Panc1 (cell line): Measurements from ENCODE around the gene SLAMF1. TPM values are rescaled to one million over a fixed set of nuclear protein-coding genes. Genes with fewer than 3 reads are reported as not detected.

ENCODE experiments used
- ATAC-seq: fragments of 200-7000 bp; cut with Tn5 transposase; 2 replicates; pipeline ENCODE4 v1.9.1; 2020; ENCODE audit warnings: mild to moderate bottlenecking, moderate library complexity
- BruUV-seq: library from RNA; stranded (reverse); fragments of 400-500 nt; replicated peaks from 2 replicates; lab custom pipeline; 2021; lab: Mats Ljungman, UMichigan
- CTCF ChIA-PET: fragments of 300-600 bp; sonication (Branson Sonifier 250); formaldehyde crosslinking; loops from one replicate; lab custom pipeline; 2022; ENCODE audit warnings: antibody characterized with exemption; lab: Charles Lee
- POLR2A ChIA-PET: fragments of 300-600 bp; sonication (Branson Sonifier 250); formaldehyde crosslinking; loops from one replicate; lab custom pipeline; 2022; ENCODE audit warnings: antibody characterized with exemption; lab: Charles Lee
- DNase-seq: peaks from one replicate; pipeline ENCODE4 v3.0.0-alpha.2; 2010; ENCODE audit warnings: low read depth, low spot score
- H3K27ac ChIP-seq: 2 replicates; pipeline ENCODE4 v1.5.1; 2011; ENCODE audit warnings: mild to moderate bottlenecking, low read length, inconsistent platforms
- H3K27me3 ChIP-seq: fragments of 200-500 bp; sonication (Bioruptor generic); 2 replicates; pipeline ENCODE4 v1.6.0; 2014; ENCODE audit warnings: low read length, inconsistent platforms; ENCODE audit not compliant: control insufficient read depth, insufficient read depth
- H3K36me3 ChIP-seq: fragments of 200-500 bp; sonication (Bioruptor generic); 2 replicates; pipeline ENCODE4 v1.5.1; 2014; ENCODE audit warnings: inconsistent platforms, mild to moderate bottlenecking, low read length, moderate library complexity; ENCODE audit not compliant: control insufficient read depth, insufficient read depth
- H3K4me1 ChIP-seq: 2 replicates; pipeline ENCODE4 v1.5.1; 2011; ENCODE audit warnings: inconsistent platforms, mild to moderate bottlenecking, low read length, moderate library complexity; ENCODE audit not compliant: control insufficient read depth, insufficient read depth
- H3K4me3 ChIP-seq, 2 experiments: 2 replicates each; pipeline ENCODE4 v1.5.1; 2011 to 2012; ENCODE audit warnings: low read depth in 2 of 2, low read length in 2 of 2, mild to moderate bottlenecking in 2 of 2, inconsistent platforms in 1 of 2, moderate library complexity in 1 of 2
- H3K9me3 ChIP-seq: fragments of 200-500 bp; sonication (Bioruptor generic); 2 replicates; pipeline ENCODE4 v1.5.1; 2014; ENCODE audit warnings: low read depth, mild to moderate bottlenecking, inconsistent platforms, low read length, moderate library complexity; ENCODE audit not compliant: control insufficient read depth, insufficient read depth
- CTCF ChIP-seq: fragments of 450-650 bp; IDR thresholded peaks from 2 replicates; pipeline ENCODE4 v1.5.1; 2017; ENCODE audit warnings: mild to moderate bottlenecking
- POLR2AphosphoS5 ChIP-seq: IDR thresholded peaks from 2 replicates; pipeline ENCODE4 v1.6.1; 2012; ENCODE audit warnings: mild to moderate bottlenecking, low read depth, low read length, moderate library complexity
- REST ChIP-seq, 2 experiments: IDR thresholded peaks; 2 replicates each; pipeline ENCODE4 v1.6.1; 2011 to 2012; ENCODE audit warnings: low read depth in 2 of 2, control low read depth in 1 of 2, low read length in 1 of 2, mild to moderate bottlenecking in 1 of 2, moderate library complexity in 1 of 2; ENCODE audit not compliant: insufficient read depth in 1 of 2
- SIN3A ChIP-seq: IDR thresholded peaks from 2 replicates; pipeline ENCODE4 v1.6.1; 2012; ENCODE audit warnings: low read depth, mild to moderate bottlenecking, low read length, moderate library complexity, borderline replicate concordance; ENCODE audit not compliant: insufficient read depth
- TCF7L2 ChIP-seq: IDR thresholded peaks from 2 replicates; pipeline ENCODE4 v1.6.1; 2011; ENCODE audit warnings: mild to moderate bottlenecking, low read depth, low read length, inconsistent platforms
- in situ Hi-C: cut with HindIII; loops from 2 replicates; pipeline ENCODE4 v1.10.0; 2016; ENCODE audit warnings: low sequenced_read_pairs, low pct_unique_long_range_greater_than_20kb
- intact Hi-C: fragments of 100-400 bp; cut with micrococcal nuclease; formaldehyde crosslinking; loops from one replicate; pipeline ENCODE4 v1.10.0; 2022; ENCODE audit not compliant: unreplicated experiment
- total RNA-seq: library from RNA; stranded (reverse); gene quantifications from one replicate; pipeline ENCODE4 v1.2.1, GENCODE V29; 2021; ENCODE audit not compliant: unreplicated experiment

Gene SLAMF1
- total RNA-seq, 1 experiment from 2014 or later = not detected

- Histone ChIP-seq H3K9me3 (no peaks in the 10 kb centered on the region), H3K27ac (no peak overlapping the region), H3K36me3 (no peaks in the 10 kb centered on the region), H3K4me3 (no peak overlapping the region), H3K4me1 (no peaks in the 10 kb centered on the region), H3K27me3 (peaks cover 2% of the 10 kb centered on the region; the same call in 1 of the 2 replicates)
- in situ Hi-C loops (no loop called here), intact Hi-C loops (no loop called here)
- no peak for TF ChIP-seq POLR2AphosphoS5
- TF ChIP-seq SIN3A = no peak
- TF ChIP-seq TCF7L2 = no peak
- TF ChIP-seq REST (IDR thresholded peaks at IDR 0.05; ENCODE audit: insufficient read depth in 1 of 2, low read depth in 2 of 2, low read length in 1 of 2) = no peak
- no peak for TF ChIP-seq CTCF
- no TSS peak for BruUV-seq
- POLR2A ChIA-PET = no interaction called here
- CTCF ChIA-PET = no interaction called here
- ATAC-seq (no peak), DNase-seq (no peak)
Observed at GRCh38 chr1:160580221-160580812, 66.5 kb downstream of the SLAMF1 start.

- Histone ChIP-seq H3K27ac (no peak within 1 kb of the TSS), H3K36me3 (no peaks in the 10 kb centered on the region), H3K27me3 (peaks cover 2% of the 10 kb centered on the region; the same call in 1 of the 2 replicates), H3K9me3 (no peaks in the 10 kb centered on the region), H3K4me1 (no peaks in the 10 kb centered on the region), H3K4me3 (no peak within 1 kb of the TSS)
- TF ChIP-seq SIN3A (no peak), REST (IDR thresholded peaks at IDR 0.05; ENCODE audit: insufficient read depth in 1 of 2, low read depth in 2 of 2, low read length in 1 of 2) (no peak), CTCF (no peak), TCF7L2 (no peak), POLR2AphosphoS5 (no peak)
- ATAC-seq (no peak), DNase-seq (no peak)
- ChIA-PET POLR2A (no interaction called here), CTCF (no interaction called here)
- intact Hi-C loops (no loop called here), in situ Hi-C loops (no loop called here)
- BruUV-seq = no TSS peak
Observed at GRCh38 chr1:160579216-160579701, 67.6 kb downstream of the SLAMF1 start, which contains the start of gene CD84. TSS of gene CD84 (minus strand) at chr1:160579496. CDS start at chr1:160579437, 59 bp downstream.
